Subcutaneous adipose tissue (tissue), 4 donors: ENCODE data around the gene BEAN1. TPM values are rescaled to one million over a fixed set of nuclear protein-coding genes. Genes with fewer than 3 reads are reported as not detected.

Source experiments
- total RNA-seq, 4 donors: library from RNA; depleted of rRNA; stranded (reverse); fragments of >200 nt; gene quantifications; one replicate each; pipeline ENCODE4 v1.1.0, GENCODE V29; 2016
- TF ChIP-seq, protein P1 (sequence below): fragments of 450-650 bp; IDR thresholded peaks from one replicate; pipeline ENCODE4 v1.5.1; 2016; ENCODE audit warnings: low read depth, mild to moderate bottlenecking, control low read depth, antibody characterized with exemption, moderate library complexity

The BEAN1 gene
- total RNA-seq, 4 donors from 2014 or later: 0.88 TPM; not detected in 3

DNA sequence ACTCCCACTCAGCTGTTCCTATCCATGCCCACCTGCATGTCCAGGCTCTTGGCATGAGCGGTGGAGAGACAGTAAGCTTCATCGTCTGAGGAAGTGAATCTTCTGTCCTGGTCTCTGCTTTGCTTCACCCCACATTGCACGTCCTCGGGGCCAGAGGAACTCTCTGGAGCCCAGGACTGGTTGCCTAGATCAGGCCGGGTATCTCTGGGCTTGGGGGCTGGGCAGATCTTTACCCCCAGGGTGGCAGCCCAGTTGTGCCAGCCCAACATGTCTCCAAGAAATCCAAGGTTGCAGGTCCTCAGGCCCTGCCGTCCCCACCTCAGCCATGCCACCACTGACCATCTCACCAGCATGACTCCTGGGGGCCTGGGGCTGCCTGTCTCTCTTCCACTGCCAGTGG is 58.3 kb downstream of the BEAN1 start:
- TF ChIP-seq, protein P1, sequence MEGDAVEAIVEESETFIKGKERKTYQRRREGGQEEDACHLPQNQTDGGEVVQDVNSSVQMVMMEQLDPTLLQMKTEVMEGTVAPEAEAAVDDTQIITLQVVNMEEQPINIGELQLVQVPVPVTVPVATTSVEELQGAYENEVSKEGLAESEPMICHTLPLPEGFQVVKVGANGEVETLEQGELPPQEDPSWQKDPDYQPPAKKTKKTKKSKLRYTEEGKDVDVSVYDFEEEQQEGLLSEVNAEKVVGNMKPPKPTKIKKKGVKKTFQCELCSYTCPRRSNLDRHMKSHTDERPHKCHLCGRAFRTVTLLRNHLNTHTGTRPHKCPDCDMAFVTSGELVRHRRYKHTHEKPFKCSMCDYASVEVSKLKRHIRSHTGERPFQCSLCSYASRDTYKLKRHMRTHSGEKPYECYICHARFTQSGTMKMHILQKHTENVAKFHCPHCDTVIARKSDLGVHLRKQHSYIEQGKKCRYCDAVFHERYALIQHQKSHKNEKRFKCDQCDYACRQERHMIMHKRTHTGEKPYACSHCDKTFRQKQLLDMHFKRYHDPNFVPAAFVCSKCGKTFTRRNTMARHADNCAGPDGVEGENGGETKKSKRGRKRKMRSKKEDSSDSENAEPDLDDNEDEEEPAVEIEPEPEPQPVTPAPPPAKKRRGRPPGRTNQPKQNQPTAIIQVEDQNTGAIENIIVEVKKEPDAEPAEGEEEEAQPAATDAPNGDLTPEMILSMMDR: no peak

- TF ChIP-seq, protein P1: no peak
Observed at GRCh38 chr16:66486199-66486772, 59.2 kb downstream of the BEAN1 start.

GRCh38 chr16:66486773-66487579 is 59.9 kb downstream of the BEAN1 start:
- TF ChIP-seq, protein P1: no peak

DNA sequence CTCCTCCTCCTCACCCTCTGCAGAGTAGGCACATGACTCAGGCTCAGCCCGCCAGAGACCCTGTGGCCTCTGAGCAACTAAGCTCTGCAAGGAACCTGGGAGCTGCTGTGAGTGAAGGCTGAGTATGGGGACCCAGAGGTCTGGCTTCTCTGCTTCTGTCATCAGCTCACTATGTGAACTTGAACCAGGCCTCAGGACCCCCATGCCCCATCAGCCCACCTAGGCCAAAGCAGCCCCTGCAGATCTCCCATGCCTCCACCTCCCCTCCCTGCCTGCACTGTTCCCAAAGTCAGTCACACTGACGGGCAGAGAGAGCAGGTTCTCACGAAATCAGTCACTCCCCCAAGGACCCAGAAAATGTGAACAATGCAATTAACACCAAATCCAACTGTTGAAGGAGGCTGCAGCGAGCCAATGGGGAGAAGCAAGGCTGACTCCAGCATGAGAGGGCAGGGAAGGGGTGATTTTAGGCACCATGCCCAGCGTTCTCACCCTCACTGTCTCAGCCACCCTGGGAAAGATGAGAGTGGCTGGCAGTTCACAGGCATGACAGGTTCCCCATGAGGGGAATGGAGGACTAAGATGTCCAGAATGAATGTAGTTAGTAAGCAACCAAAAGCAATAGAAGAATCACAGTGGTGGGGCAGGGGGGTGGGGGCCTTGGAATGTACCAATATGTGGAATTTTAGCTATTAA is 60.6 kb downstream of the BEAN1 start:
- TF ChIP-seq, protein P1: no peak

DNA sequence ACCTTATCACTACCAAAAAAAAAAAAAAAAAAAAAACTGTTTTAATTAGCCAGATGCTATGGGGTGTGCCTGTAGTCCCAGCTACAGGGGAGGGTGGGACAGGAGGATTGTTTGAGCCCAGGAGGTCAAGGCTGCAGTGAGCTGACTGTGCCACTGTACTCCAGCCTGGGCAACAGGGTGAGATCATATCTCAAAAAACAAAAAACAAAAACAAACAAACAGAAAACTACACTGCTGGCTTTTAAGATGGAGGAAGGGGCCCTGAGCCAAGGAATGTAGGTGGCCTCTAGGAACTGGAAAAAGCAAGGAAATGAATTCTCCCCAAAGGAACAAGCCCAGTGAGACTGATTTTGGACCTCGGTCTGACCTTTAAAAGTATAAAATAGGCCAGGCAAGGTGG is 61.4 kb downstream of the BEAN1 start:
- TF ChIP-seq, protein P1: no peak

- TF ChIP-seq, protein P1: no peak
Observed at GRCh38 chr16:66489385-66489784, 62.3 kb downstream of the BEAN1 start.

GRCh38 chr16:66489818-66490217 is 62.7 kb downstream of the BEAN1 start:
- TF ChIP-seq, protein P1: no peak
